Measurements from ENCODE around the gene RIPK4.

GRCh38 chr21:41715649-41716281, 51.1 kb downstream of the RIPK4 start:
- TF ChIP-seq, protein P1, sequence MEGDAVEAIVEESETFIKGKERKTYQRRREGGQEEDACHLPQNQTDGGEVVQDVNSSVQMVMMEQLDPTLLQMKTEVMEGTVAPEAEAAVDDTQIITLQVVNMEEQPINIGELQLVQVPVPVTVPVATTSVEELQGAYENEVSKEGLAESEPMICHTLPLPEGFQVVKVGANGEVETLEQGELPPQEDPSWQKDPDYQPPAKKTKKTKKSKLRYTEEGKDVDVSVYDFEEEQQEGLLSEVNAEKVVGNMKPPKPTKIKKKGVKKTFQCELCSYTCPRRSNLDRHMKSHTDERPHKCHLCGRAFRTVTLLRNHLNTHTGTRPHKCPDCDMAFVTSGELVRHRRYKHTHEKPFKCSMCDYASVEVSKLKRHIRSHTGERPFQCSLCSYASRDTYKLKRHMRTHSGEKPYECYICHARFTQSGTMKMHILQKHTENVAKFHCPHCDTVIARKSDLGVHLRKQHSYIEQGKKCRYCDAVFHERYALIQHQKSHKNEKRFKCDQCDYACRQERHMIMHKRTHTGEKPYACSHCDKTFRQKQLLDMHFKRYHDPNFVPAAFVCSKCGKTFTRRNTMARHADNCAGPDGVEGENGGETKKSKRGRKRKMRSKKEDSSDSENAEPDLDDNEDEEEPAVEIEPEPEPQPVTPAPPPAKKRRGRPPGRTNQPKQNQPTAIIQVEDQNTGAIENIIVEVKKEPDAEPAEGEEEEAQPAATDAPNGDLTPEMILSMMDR (IDR thresholded peaks at IDR 0.05) = no peak
- no peak for TF ChIP-seq SIN3A (IDR thresholded peaks at IDR 0.05; ENCODE audit: borderline replicate concordance, insufficient read depth, low read depth, low read length)

Data from Panc1 (cell line).